ENCODE measurements around the gene MC3R.
"Not testable (repeated sequence)": the region's sequence is repeated elsewhere in the genome, so short reads cannot be mapped to it uniquely, and the experiment has no call there.

Gene MC3R

DNA sequence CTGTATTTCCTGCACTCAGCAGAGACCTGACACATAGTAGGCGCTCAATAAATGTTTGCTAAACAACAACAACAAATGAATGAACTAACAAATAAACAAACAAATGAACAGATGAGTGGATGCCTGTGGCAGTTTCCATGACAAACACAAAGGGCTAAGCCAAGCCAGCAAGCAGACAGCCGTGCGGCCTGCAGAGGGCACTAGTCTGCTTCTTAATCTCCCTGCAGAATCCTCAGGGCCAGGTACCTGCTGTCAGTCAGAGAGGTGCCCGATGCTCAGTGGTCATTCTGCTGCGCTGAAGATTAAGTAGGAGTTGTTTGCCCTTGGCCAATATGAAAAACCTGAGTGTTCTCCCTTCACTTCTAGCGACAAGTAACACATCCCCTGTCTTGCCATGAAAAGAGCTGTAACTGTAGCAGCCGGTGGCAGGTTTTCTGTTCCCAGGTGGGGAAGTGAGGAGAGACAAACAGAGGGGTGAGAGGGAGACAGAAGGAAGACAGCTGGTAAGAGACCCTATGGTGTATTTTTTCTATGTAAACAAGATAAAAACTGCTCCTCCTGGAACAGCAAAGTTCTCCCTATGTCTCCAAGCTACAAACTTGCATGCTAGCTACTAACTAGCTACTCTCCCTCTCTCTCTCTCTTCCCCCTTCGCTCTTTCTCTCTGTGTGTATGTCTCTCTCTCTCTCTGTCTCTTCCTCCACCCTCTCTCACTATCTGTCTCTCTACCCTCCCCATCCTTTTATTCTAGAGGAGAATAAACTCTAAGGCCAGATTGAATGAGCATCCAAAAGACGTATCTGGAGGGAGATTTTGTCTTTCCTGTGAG lies at the start of gene MC3R:
MC3R (plus strand) TSS at position 779 of the 829 bp plus-strand sequence. CDS start 112 bp downstream, outside the sequence.
- H3K9me3 ChIP-seq (ENCODE audit: control insufficient read depth, insufficient read depth, low read length): no peaks in the 10 kb centered on the region
- no peaks in the 10 kb centered on the region for H3K4me1 ChIP-seq (ENCODE audit: insufficient read depth, low read length)
- H3K36me3 ChIP-seq (ENCODE audit: insufficient read depth, low read length): no peaks in the 10 kb centered on the region
- H3K9ac ChIP-seq (ENCODE audit: low read depth, low read length): no peak within 1 kb of the TSS

DNA sequence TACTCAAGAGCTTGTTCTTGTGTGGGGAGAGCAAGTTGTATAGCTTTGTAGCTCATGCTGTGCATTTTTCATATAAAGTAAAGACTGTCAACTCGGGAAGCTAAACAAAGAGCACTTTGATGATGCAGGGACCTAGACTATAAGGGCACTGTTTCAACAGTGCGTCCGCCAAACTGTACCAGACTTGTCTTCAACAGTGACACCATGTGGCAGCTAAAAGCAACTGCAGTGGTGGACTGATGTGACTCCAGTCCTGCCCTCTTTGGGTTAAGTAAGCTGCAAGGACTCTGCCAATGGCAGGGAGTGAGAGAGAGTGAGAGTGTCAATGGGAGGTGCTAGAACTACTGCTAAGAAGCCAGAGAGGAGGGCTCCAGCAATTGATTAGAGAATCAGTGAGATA lies 48.1 kb upstream of the MC3R start:
- no peaks in the 10 kb centered on the region for H3K36me3 ChIP-seq (ENCODE audit: insufficient read depth, low read length)
- H3K9ac ChIP-seq (ENCODE audit: low read depth, low read length): no peak overlapping the region
- H3K9me3 ChIP-seq (ENCODE audit: control insufficient read depth, insufficient read depth, low read length): 0 out of 2 replicates have a peak, but pooled peaks cover 5% of the 10 kb centered on the region
- H3K4me1 ChIP-seq (ENCODE audit: insufficient read depth, low read length): no peaks in the 10 kb centered on the region

DNA sequence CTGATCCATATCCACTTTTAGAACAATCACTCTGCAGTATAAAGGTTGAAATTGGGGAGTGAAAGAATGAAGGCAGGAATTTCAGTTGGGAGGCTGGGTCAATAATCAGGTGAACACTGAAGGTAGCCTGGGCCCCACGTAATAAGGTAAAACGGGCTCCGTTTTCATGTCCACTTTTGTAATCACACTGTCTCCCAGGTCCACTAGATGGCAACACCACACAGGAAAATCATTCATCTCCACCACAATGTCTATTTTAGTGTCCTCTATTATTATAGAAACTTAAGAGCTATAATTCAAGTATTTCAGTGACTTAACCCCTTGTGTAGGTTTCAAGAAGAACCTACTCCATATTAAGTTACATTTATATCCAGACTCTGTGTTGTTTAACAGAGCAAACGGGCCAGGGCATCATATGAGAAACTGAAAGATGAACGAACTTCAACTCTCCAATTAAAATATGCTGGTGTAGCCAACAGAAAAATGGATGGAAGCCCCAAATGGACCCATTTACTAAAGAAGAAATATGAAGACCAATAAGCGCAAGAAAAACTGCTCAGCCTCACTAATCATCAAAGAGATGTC lies 45.9 kb upstream of the MC3R start:
- Histone ChIP-seq H3K36me3 (ENCODE audit: insufficient read depth, low read length) (no peaks in the 10 kb centered on the region), H3K9me3 (ENCODE audit: control insufficient read depth, insufficient read depth, low read length) (peaks cover 5% of the 10 kb centered on the region; the same call in 1 of the 2 replicates), H3K9ac (ENCODE audit: low read depth, low read length) (no peak overlapping the region), H3K4me1 (ENCODE audit: insufficient read depth, low read length) (no peaks in the 10 kb centered on the region)

DNA sequence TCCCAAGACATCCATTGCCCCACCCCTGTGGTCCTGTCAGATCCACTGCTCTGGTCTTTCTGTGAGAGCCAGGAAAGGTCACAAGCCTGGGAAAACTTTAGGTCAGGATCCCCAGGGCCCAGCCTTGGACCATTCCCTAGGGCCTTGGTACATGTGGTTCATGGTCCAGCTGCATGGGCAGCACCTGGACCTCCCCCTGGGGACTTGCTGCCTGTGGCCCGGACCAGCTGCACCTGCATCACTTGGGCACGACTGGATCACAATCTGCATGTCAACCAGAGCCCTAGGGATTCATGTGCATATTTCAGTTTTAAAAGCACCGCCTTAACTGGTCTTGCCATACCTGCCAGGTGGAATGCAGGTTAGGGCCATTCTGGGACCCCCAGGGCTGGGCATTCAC lies 44.3 kb upstream of the MC3R start:
- H3K9ac ChIP-seq (ENCODE audit: low read depth, low read length): no peak overlapping the region
- no peaks in the 10 kb centered on the region for H3K4me1 ChIP-seq (ENCODE audit: insufficient read depth, low read length)
- H3K9me3 ChIP-seq (ENCODE audit: control insufficient read depth, insufficient read depth, low read length): peaks cover 2% of the 10 kb centered on the region; the same call in 1 of the 2 replicates
- no peaks in the 10 kb centered on the region for H3K36me3 ChIP-seq (ENCODE audit: insufficient read depth, low read length)

DNA sequence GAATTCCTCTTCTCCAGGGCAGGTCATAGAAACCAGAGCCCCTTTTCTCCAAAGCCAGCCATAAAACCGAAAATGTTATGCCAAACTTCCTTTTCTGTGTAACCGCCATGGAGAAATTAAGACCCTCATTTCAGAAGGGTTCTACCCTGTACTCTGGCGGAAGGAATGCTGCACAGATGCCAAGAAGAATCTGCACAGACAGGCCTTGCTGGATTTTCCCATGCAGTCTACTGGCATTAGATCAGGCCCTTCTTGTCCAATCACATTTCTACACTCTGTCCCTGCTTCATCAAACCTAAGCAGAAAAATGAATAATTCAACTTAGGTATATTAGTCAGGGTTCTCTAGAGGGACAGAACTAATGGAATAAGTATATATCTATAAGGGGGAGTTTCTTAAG lies 43.2 kb upstream of the MC3R start:
- H3K9me3 ChIP-seq (ENCODE audit: control insufficient read depth, insufficient read depth, low read length): no peaks in the 10 kb centered on the region; the same call in 1 of the 2 replicates

DNA sequence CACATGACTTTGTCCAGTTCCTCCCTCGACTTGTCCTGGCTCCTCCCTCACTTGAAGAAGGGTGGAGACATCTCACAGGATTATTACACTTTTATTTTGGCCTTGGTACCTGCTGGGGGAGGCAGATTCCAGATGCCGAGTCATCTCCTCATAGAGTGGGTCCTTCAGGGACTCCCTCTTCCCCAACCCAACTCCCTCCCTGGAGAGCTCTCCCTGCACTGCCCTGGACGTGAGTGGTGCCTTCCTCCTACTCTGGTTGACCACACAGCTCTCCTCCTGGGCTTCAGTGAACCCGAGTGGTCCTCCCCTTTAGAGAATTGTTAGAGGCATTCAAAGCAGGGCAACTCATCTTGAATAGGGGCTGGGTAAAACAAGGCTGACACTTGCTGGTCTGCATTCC lies 40.9 kb upstream of the MC3R start:
- no peak overlapping the region for H3K9ac ChIP-seq (ENCODE audit: low read depth, low read length)
- H3K36me3 ChIP-seq (ENCODE audit: insufficient read depth, low read length): no peaks in the 10 kb centered on the region
- no peaks in the 10 kb centered on the region for H3K4me1 ChIP-seq (ENCODE audit: insufficient read depth, low read length)
- no peaks in the 10 kb centered on the region; the same call in 1 of the 2 replicates for H3K9me3 ChIP-seq (ENCODE audit: control insufficient read depth, insufficient read depth, low read length)

More for the DNA sequence above, 43.2 kb upstream of the MC3R start:
- Histone ChIP-seq H3K9ac (ENCODE audit: low read depth, low read length) (no peak overlapping the region), H3K36me3 (ENCODE audit: insufficient read depth, low read length) (no peaks in the 10 kb centered on the region), H3K4me1 (ENCODE audit: insufficient read depth, low read length) (no peaks in the 10 kb centered on the region)

- H3K36me3 ChIP-seq (ENCODE audit: insufficient read depth, low read length): no peaks in the 10 kb centered on the region
- H3K9me3 ChIP-seq (ENCODE audit: control insufficient read depth, insufficient read depth, low read length): no peaks in the 10 kb centered on the region; the same call in 1 of the 2 replicates
- no peak overlapping the region for H3K9ac ChIP-seq (ENCODE audit: low read depth, low read length)
- H3K4me1 ChIP-seq (ENCODE audit: insufficient read depth, low read length): no peaks in the 10 kb centered on the region
Observed at GRCh38 chr20:56208121-56208520, 40.4 kb upstream of the MC3R start.

- no peak overlapping the region for H3K9ac ChIP-seq (ENCODE audit: low read depth, low read length)
- H3K9me3 ChIP-seq (ENCODE audit: control insufficient read depth, insufficient read depth, low read length): no peaks in the 10 kb centered on the region; the same call in 1 of the 2 replicates
- no peaks in the 10 kb centered on the region for H3K4me1 ChIP-seq (ENCODE audit: insufficient read depth, low read length)
- H3K36me3 ChIP-seq (ENCODE audit: insufficient read depth, low read length): no peaks in the 10 kb centered on the region
Observed at GRCh38 chr20:56211051-56211450, 37.5 kb upstream of the MC3R start.

- Histone ChIP-seq H3K9me3 (ENCODE audit: control insufficient read depth, insufficient read depth, low read length) (no peaks in the 10 kb centered on the region; the same call in 1 of the 2 replicates), H3K9ac (ENCODE audit: low read depth, low read length) (no peak overlapping the region), H3K4me1 (ENCODE audit: insufficient read depth, low read length) (no peaks in the 10 kb centered on the region), H3K36me3 (ENCODE audit: insufficient read depth, low read length) (no peaks in the 10 kb centered on the region)
Observed at GRCh38 chr20:56212091-56212490, 36.4 kb upstream of the MC3R start.

GRCh38 chr20:56213321-56213720 lies 35.2 kb upstream of the MC3R start:
- Histone ChIP-seq H3K4me1 (ENCODE audit: insufficient read depth, low read length) (no peaks in the 10 kb centered on the region), H3K36me3 (ENCODE audit: insufficient read depth, low read length) (no peaks in the 10 kb centered on the region), H3K9ac (ENCODE audit: low read depth, low read length) (no peak overlapping the region), H3K9me3 (ENCODE audit: control insufficient read depth, insufficient read depth, low read length) (no peaks in the 10 kb centered on the region)

DNA sequence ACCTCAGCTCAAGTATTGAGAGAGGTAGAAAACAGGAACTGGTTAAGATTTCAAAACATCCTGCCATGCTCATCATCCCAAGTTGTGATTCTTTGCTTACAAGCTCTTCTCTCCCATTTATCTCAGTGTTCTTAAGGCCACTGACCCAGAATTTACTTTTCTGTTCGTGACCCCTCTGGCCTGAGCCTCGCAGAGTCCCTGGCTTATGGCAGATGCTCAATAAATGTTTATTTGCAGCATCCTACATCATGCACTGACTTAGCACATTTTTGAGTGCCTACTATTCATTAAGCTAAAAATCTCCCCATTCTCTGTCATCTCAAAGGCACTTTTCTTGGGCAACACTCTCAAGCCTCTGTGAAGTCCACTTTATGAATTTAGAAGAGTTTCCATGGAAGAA lies 33.4 kb upstream of the MC3R start:
- no peaks in the 10 kb centered on the region for H3K4me1 ChIP-seq (ENCODE audit: insufficient read depth, low read length)
- H3K36me3 ChIP-seq (ENCODE audit: insufficient read depth, low read length): no peaks in the 10 kb centered on the region
- no peaks in the 10 kb centered on the region; the same call in 1 of the 2 replicates for H3K9me3 ChIP-seq (ENCODE audit: control insufficient read depth, insufficient read depth, low read length)
- H3K9ac ChIP-seq (ENCODE audit: low read depth, low read length): no peak overlapping the region

- Histone ChIP-seq H3K4me1 (ENCODE audit: insufficient read depth, low read length) (no peaks in the 10 kb centered on the region), H3K9me3 (ENCODE audit: control insufficient read depth, insufficient read depth, low read length) (no peaks in the 10 kb centered on the region; the same call in 1 of the 2 replicates), H3K36me3 (ENCODE audit: insufficient read depth, low read length) (no peaks in the 10 kb centered on the region), H3K9ac (ENCODE audit: low read depth, low read length) (no peak overlapping the region)
Observed at GRCh38 chr20:56217829-56218228, 30.7 kb upstream of the MC3R start.

DNA sequence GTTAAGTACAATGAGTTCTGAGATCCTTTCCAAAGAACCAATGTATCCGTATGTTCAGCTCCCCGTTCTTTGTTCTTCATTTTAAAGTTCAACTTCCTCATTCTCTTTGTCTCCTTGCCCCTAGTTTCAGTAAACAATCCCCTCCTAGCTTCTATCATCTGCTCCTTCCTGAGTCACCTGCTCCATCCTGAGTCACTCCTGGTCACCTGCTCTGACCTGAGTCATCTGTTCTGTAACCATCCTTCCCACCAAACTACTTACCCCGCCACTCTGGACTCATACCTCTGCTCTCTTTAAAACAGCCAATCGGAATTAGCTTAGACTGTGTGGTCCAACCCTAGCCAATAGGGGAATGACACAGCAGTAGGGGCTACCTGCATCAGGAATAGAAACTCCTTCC lies 27.3 kb upstream of the MC3R start:
- not testable (repeated sequence) for H3K4me1 ChIP-seq (ENCODE audit: insufficient read depth, low read length); H3K9me3 ChIP-seq (ENCODE audit: control insufficient read depth, insufficient read depth, low read length); H3K36me3 ChIP-seq (ENCODE audit: insufficient read depth, low read length); H3K9ac ChIP-seq (ENCODE audit: low read depth, low read length)

GRCh38 chr20:56222201-56222600 lies 26.3 kb upstream of the MC3R start:
- H3K36me3 ChIP-seq (ENCODE audit: insufficient read depth, low read length): no peaks in the 10 kb centered on the region
- no peaks in the 10 kb centered on the region for H3K4me1 ChIP-seq (ENCODE audit: insufficient read depth, low read length)
- H3K9ac ChIP-seq (ENCODE audit: low read depth, low read length): no peak overlapping the region
- peaks cover 4% of the 10 kb centered on the region; the same call in 1 of the 2 replicates for H3K9me3 ChIP-seq (ENCODE audit: control insufficient read depth, insufficient read depth, low read length)

DNA sequence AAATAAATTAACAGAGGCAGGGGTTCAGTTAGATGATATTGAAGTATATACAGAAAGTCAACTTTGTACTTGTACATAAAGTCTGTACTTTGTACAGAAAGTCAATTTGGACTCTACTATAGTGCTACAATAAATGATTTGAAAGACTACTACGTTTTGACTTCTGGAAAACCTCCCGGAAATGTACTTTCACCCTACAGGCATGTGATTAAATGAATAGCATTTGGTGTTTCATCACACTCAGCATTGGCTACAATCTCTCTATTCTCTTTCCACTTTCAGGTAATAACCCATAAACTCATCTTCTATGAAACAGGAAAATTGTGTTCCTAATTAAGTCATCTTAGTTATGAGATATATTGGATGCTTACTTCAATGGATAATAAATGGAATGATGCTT lies 25.6 kb upstream of the MC3R start:
- H3K4me1 ChIP-seq (ENCODE audit: insufficient read depth, low read length): no peaks in the 10 kb centered on the region
- H3K9me3 ChIP-seq (ENCODE audit: control insufficient read depth, insufficient read depth, low read length): peaks cover 4% of the 10 kb centered on the region; the same call in 1 of the 2 replicates
- H3K36me3 ChIP-seq (ENCODE audit: insufficient read depth, low read length): no peaks in the 10 kb centered on the region
- H3K9ac ChIP-seq (ENCODE audit: low read depth, low read length): no peak overlapping the region
